ENCODE data around the gene GIPC3. TPM values are rescaled to one million over a fixed set of nuclear protein-coding genes. Genes with fewer than 3 reads are reported as not detected.

Gene GIPC3
- total RNA-seq, 2 experiments from 2014 or later, result 1.1 TPM

DNA sequence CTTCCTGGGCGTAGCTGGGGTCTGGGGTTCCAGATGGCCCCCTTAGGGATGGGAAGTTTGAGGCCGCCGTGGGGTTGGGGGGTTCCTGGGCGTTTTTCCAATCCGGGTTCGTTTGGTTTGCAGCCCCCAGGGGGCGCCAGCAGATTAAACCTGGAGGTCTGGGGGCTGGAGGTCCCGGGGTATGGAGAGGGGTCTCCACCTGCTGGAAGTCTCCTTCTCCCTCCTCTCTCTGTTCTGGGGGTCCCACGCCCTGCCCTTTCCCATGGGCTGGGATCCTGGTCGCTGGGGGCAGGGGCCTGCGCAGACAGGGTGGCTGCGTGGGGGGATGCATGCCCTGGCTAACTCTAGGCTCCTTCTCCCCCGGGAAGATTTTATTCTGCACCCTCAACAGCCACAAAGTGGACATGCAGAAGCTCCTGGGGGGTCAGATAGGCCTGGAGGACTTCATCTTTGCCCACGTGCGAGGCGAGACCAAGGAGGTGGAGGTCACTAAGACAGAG, 899 bp downstream of the GIPC3 start:
- Mint-ChIP-seq H3K27me3 (no peaks in the 10 kb centered on the region), H3K4me1 (ENCODE audit: low read depth) (no peaks in the 10 kb centered on the region), H3K36me3 (ENCODE audit: low read depth) (no peaks in the 10 kb centered on the region), H3K27ac (no peak overlapping the region), H3K9me3 (no peaks in the 10 kb centered on the region), H3K4me3 (peak overlapping the region; percentile 60)
- DNase-seq (peak in 12 of 14 experiments; percentile 24 to 72 (median 42)), ATAC-seq (ENCODE audit: poor library complexity) (peak; percentile 51)
- peak; percentile 79 for TF ChIP-seq CTCF (IDR thresholded peaks at IDR 0.05)
- ChIA-PET CTCF (interaction anchor here (1.0 to 1.7 kb wide), 2 partner anchors 29 to 41 kb away, joined by 4 to 6 read pairs; partner anchors contain the start of gene MFSD12), POLR2A (interaction anchor here (0.7 to 1.8 kb wide), 3 partner anchors 19 to 29 kb away, joined by 3 to 9 read pairs (median 8); partner anchors contain the start of genes MFSD12 and TBXA2R)
- H3K4me3 ChIP-seq (ENCODE audit: low read length), result peak overlapping the region; percentile 54
- H3K4me1 ChIP-seq (ENCODE audit: insufficient read depth, low read length), result peaks cover 11% of the 10 kb centered on the region
- intact Hi-C loops (cut with DNase I, micrococcal nuclease), result loop anchor here in 1 of 2 experiments (1.0 to 5.0 kb wide), 3 partner anchors 32 to 121 kb away; partner anchors contain the start of gene TJP3
- H3K9me3 ChIP-seq (ENCODE audit: control insufficient read depth in 1 of 2, insufficient read depth in 1 of 2, low read length in 2 of 2), result no peaks in the 10 kb centered on the region
- H3K27ac ChIP-seq (ENCODE audit: low read depth in 1 of 2, low read length in 2 of 2), result no peak overlapping the region
- H3K36me3 ChIP-seq (ENCODE audit: insufficient read depth, low read length), result no peaks in the 10 kb centered on the region
- no peaks in the 10 kb centered on the region for H3K27me3 ChIP-seq (ENCODE audit: control insufficient read depth in 1 of 2, insufficient read depth in 2 of 2, low read length in 2 of 2)

GRCh38 chr19:3586707-3587346, 1.5 kb downstream of the GIPC3 start:
- TF ChIP-seq CTCF (IDR thresholded peaks at IDR 0.05), result no peak
- ChIA-PET POLR2A (interaction anchor here (0.7 kb wide), 1 partner anchor 18 kb away, joined by 3 read pairs; no protein-coding TSS in a partner anchor), CTCF (no interaction called here)
- Histone ChIP-seq H3K27ac (ENCODE audit: low read depth in 1 of 2, low read length in 2 of 2) (no peak overlapping the region), H3K27me3 (ENCODE audit: control insufficient read depth in 1 of 2, insufficient read depth in 2 of 2, low read length in 2 of 2) (no peaks in the 10 kb centered on the region), H3K36me3 (ENCODE audit: insufficient read depth, low read length) (no peaks in the 10 kb centered on the region), H3K4me3 (ENCODE audit: low read length) (no peak overlapping the region), H3K4me1 (ENCODE audit: insufficient read depth, low read length) (peaks cover 11% of the 10 kb centered on the region), H3K9me3 (ENCODE audit: control insufficient read depth in 1 of 2, insufficient read depth in 1 of 2, low read length in 2 of 2) (no peaks in the 10 kb centered on the region)
- intact Hi-C loops (cut with DNase I, micrococcal nuclease), result loop anchor here in 1 of 2 experiments (1.0 to 5.0 kb wide), 3 partner anchors 31 to 120 kb away; partner anchors contain the start of gene TJP3
- Mint-ChIP-seq H3K27me3 (no peaks in the 10 kb centered on the region), H3K4me1 (ENCODE audit: low read depth) (no peaks in the 10 kb centered on the region), H3K27ac (no peak overlapping the region), H3K9me3 (no peaks in the 10 kb centered on the region), H3K36me3 (ENCODE audit: low read depth) (no peaks in the 10 kb centered on the region), H3K4me3 (no peak overlapping the region)
- ATAC-seq (ENCODE audit: poor library complexity), result no peak
- DNase-seq, result no peak

- Histone ChIP-seq H3K27me3 (ENCODE audit: control insufficient read depth in 1 of 2, insufficient read depth in 2 of 2, low read length in 2 of 2) (no peaks in the 10 kb centered on the region), H3K9me3 (ENCODE audit: control insufficient read depth in 1 of 2, insufficient read depth in 1 of 2, low read length in 2 of 2) (no peaks in the 10 kb centered on the region), H3K4me1 (ENCODE audit: insufficient read depth, low read length) (peaks cover 11% of the 10 kb centered on the region), H3K27ac (ENCODE audit: low read depth in 1 of 2, low read length in 2 of 2) (no peak overlapping the region), H3K4me3 (ENCODE audit: low read length) (no peak overlapping the region), H3K36me3 (ENCODE audit: insufficient read depth, low read length) (no peaks in the 10 kb centered on the region)
- no peak for TF ChIP-seq CTCF (IDR thresholded peaks at IDR 0.05)
- ATAC-seq (ENCODE audit: poor library complexity) (no peak), DNase-seq (no peak)
- ChIA-PET CTCF (no interaction called here), POLR2A (no interaction called here)
- intact Hi-C loops (cut with DNase I, micrococcal nuclease), result loop anchor here in 1 of 2 experiments (5.0 kb wide), 2 partner anchors 42 to 118 kb away; partner anchors contain the start of gene TJP3
- Mint-ChIP-seq H3K27ac (no peak overlapping the region), H3K4me1 (ENCODE audit: low read depth) (no peaks in the 10 kb centered on the region), H3K27me3 (no peaks in the 10 kb centered on the region), H3K4me3 (no peak overlapping the region), H3K9me3 (no peaks in the 10 kb centered on the region), H3K36me3 (ENCODE audit: low read depth) (no peaks in the 10 kb centered on the region)
These were observed 4.2 kb downstream of the GIPC3 start for GRCh38 chr19:3589439-3589838.

Data from CD4-positive, alpha-beta T cell (primary cell).